H1 (cell line): ENCODE data around the gene ZNF606. TPM values are rescaled to one million over a fixed set of nuclear protein-coding genes. Genes with fewer than 3 reads are reported as not detected.
A peak's percentile ranks its signal among the peaks of the same experiment; 100 is the strongest.

Experiments
- ASH2L ChIP-seq: fragments of 200-600, 300-600 bp; sonication (generic); IDR thresholded peaks from one replicate; pipeline ENCODE4 v1.7.1; 2017; ENCODE audit warnings: low read length
- CHD1 ChIP-seq: IDR thresholded peaks from 2 replicates; pipeline ENCODE4 v1.6.1; 2012; ENCODE audit warnings: low read depth, low read length, improper control_type of control experiment
- EP300 ChIP-seq, 2 experiments: IDR thresholded peaks; 1 replicate in 1 of 2; 2 replicates in 1 of 2; pipeline ENCODE4 v1.6.1; 2011 to 2012; ENCODE audit warnings: low read depth in 2 of 2, low read length in 2 of 2, mild to moderate bottlenecking in 2 of 2, borderline replicate concordance in 1 of 2, inconsistent platforms in 1 of 2, moderate library complexity in 1 of 2
- EZH2 ChIP-seq: fragments of 200-600 bp; sonication (generic); IDR thresholded peaks from 2 replicates; pipeline ENCODE4 v1.7.1; 2012; ENCODE audit warnings: low read depth, mild to moderate bottlenecking, moderate library complexity, low read length, inconsistent platforms; ENCODE audit not compliant: severe bottlenecking
- FOSL1 ChIP-seq: IDR thresholded peaks from 2 replicates; pipeline ENCODE4 v1.6.1; 2011; ENCODE audit warnings: mild to moderate bottlenecking, low read depth, low read length, moderate library complexity; ENCODE audit not compliant: insufficient read depth
- HDAC6 ChIP-seq: IDR thresholded peaks from one replicate; pipeline ENCODE4 v1.7.1; 2012; ENCODE audit warnings: low read depth, mild to moderate bottlenecking, inconsistent platforms, low read length, moderate library complexity
- JUND ChIP-seq: IDR thresholded peaks from 2 replicates; pipeline ENCODE4 v1.6.1; 2011; ENCODE audit warnings: mild to moderate bottlenecking, improper control_type of control experiment, low read length
- KDM4A ChIP-seq: IDR thresholded peaks from one replicate; pipeline ENCODE4 v1.7.1; 2012; ENCODE audit warnings: low read depth, mild to moderate bottlenecking, moderate library complexity, low read length, inconsistent platforms; ENCODE audit not compliant: severe bottlenecking
- PHF8 ChIP-seq: fragments of 200-600 bp; sonication (generic); conservative IDR thresholded peaks from 2 replicates; pipeline ENCODE4 v1.7.1; 2012; ENCODE audit warnings: low read depth, mild to moderate bottlenecking, inconsistent platforms, low read length, moderate library complexity
- POLR2A ChIP-seq, 2 experiments: IDR thresholded peaks; 1 replicate in 1 of 2; 2 replicates in 1 of 2; pipeline ENCODE4 v1.6.1; 2011; ENCODE audit warnings: low read depth in 2 of 2, low read length in 2 of 2, mild to moderate bottlenecking in 2 of 2; ENCODE audit errors: control extremely low read depth in 1 of 2
- POLR2AphosphoS5 ChIP-seq: IDR thresholded peaks from 2 replicates; pipeline ENCODE4 v1.6.1; 2011; ENCODE audit warnings: low read depth, low read length
- POU5F1 ChIP-seq: IDR thresholded peaks from 2 replicates; pipeline ENCODE4 v1.6.1; 2011; ENCODE audit warnings: low read depth, mild to moderate bottlenecking, low read length, moderate library complexity
- SAP30 ChIP-seq: fragments of 300-600 bp; sonication (generic); IDR thresholded peaks from 2 replicates; pipeline ENCODE4 v1.7.1; 2012; ENCODE audit warnings: low read length, moderate library complexity, mild to moderate bottlenecking, inconsistent platforms; ENCODE audit not compliant: insufficient read depth, insufficient replicate concordance
- SIN3A ChIP-seq, 2 experiments: IDR thresholded peaks in 1 of 2; conservative IDR thresholded peaks in 1 of 2; 2 replicates each; pipeline ENCODE4 v1.6.1; 2011 to 2012; ENCODE audit warnings: low read length in 2 of 2, improper control_type of control experiment in 1 of 2, low read depth in 1 of 2, mild to moderate bottlenecking in 1 of 2
- SIX5 ChIP-seq: IDR thresholded peaks from 2 replicates; pipeline ENCODE4 v1.6.1; 2011; ENCODE audit warnings: mild to moderate bottlenecking, low read depth, low read length
- SP1 ChIP-seq: IDR thresholded peaks from 2 replicates; pipeline ENCODE4 v1.6.1; 2011; ENCODE audit warnings: low read depth, low read length
- SRF ChIP-seq: IDR thresholded peaks from 2 replicates; pipeline ENCODE4 v1.6.1; 2011; ENCODE audit warnings: mild to moderate bottlenecking, low read depth, low read length, moderate library complexity
- TBP ChIP-seq: IDR thresholded peaks from 2 replicates; pipeline ENCODE4 v1.6.1; 2011; ENCODE audit warnings: low read depth, low read length, improper control_type of control experiment
- polyA plus RNA-seq, 7 experiments: library from polyadenylated mRNA; depleted of rRNA in 3 of 7; stranded (reverse) in 5 of 7; unstranded in 2 of 7; fragments of >200 nt in 5 of 7; fragments of 200-250 nt in 2 of 7; gene quantifications; 1 replicate in 5 of 7; 2 replicates in 1 of 7; 4 replicates in 1 of 7; pipeline versions ENCODE4 v1.2.1 to v1.2.3, GENCODE V29; 2011 to 2013; ENCODE audit warnings: missing spikeins in 2 of 7, mixed read lengths in 2 of 7
- total RNA-seq: library from RNA; stranded (reverse); fragmentation: NEBNext Ultra II Directional; extraction: Animal tissue kit (Norgen Biotek cat#: 25700); gene quantifications from 2 replicates; pipeline ENCODE4 v1.2.1, GENCODE V29; 2021
- TF ChIP-seq, protein P1 (sequence below): IDR thresholded peaks from 2 replicates; pipeline ENCODE4 v1.6.1; 2012; ENCODE audit warnings: inconsistent platforms
- TF ChIP-seq, protein P2 (sequence below): IDR thresholded peaks from 2 replicates; pipeline ENCODE4 v1.6.1; 2012; ENCODE audit warnings: inconsistent platforms

ZNF606 gene
- total and polyA plus RNA-seq, 2 of the 8 experiments (the other 6 are each of a cell fraction or from before 2014, with no cell fraction given), result 5.2 to 19.3 TPM

- TF ChIP-seq, protein P1, sequence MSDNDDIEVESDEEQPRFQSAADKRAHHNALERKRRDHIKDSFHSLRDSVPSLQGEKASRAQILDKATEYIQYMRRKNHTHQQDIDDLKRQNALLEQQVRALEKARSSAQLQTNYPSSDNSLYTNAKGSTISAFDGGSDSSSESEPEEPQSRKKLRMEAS, result peak; percentile 22; the same call in 1 of the 2 replicates
- TF ChIP-seq, protein P2, sequence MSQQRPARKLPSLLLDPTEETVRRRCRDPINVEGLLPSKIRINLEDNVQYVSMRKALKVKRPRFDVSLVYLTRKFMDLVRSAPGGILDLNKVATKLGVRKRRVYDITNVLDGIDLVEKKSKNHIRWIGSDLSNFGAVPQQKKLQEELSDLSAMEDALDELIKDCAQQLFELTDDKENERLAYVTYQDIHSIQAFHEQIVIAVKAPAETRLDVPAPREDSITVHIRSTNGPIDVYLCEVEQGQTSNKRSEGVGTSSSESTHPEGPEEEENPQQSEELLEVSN, result peak; percentile 67
- TF ChIP-seq TBP (peak; percentile 77), EP300 (IDR thresholded peaks at IDR 0.05; ENCODE audit: borderline replicate concordance in 1 of 2, low read depth in 2 of 2, low read length in 2 of 2) (peak in 1 of 2 experiments; percentile 89; a peak in 2 of 3 replicates), FOSL1 (no peak), POLR2A (IDR thresholded peaks at IDR 0.05; ENCODE audit: control extremely low read depth in 1 of 2, low read depth in 2 of 2, low read length in 2 of 2) (peak; percentile 87 to 89), SIN3A (conservative IDR thresholded peaks at IDR 0.05 in 1 of 2, IDR thresholded peaks at IDR 0.05 in 1 of 2; ENCODE audit: low read depth in 1 of 2, low read length in 2 of 2) (peak in 1 of 2 experiments; percentile 63; a peak in 1 of 4 replicates), POU5F1 (no peak), CHD1 (peak; percentile 77), SP1 (peak; percentile 96), JUND (peak; percentile 68), HDAC6 (no peak), SIX5 (peak; percentile 93), SAP30 (peak; percentile 25), PHF8 (peak; percentile 90), POLR2AphosphoS5 (peak; percentile 86), ASH2L (peak; percentile 84), EZH2 (no peak), KDM4A (peak; percentile 47), SRF (0 out of 2 replicates have a peak, but pooled peaks have one; percentile 17)
Measured at GRCh38 chr19:57934820-57935665, 67.6 kb downstream of the ZNF606 start, which contains the start of gene ZNF418 (continued).
